AG08395 (cell line): ENCODE results near the gene RNF157.
"Not testable (repeated sequence)": the region's sequence is repeated elsewhere in the genome, so short reads cannot be mapped to it uniquely, and the experiment has no call there.

Experiments
- DNase-seq: peaks from one replicate; pipeline ENCODE4 v3.0.0; 2012; ENCODE audit warnings: mixed read lengths, low spot score

The RNF157 gene

DNA sequence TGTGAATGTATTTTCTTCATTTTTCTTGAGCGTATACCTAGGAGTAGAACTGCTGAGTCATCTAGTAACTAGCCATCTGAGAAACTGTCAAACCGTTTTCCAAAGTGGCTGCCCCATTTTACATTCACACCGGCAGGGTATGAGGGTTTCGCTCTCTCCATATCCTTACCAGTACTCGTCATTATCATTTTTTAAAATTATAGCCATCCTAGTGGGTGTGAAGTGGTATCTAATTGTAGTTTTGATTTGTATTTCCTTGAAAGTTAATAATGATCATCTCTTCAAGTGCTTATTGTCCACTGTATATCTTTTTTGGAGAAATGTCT, 6.0 kb downstream of the RNF157 start:
- no peak for DNase-seq

DNA sequence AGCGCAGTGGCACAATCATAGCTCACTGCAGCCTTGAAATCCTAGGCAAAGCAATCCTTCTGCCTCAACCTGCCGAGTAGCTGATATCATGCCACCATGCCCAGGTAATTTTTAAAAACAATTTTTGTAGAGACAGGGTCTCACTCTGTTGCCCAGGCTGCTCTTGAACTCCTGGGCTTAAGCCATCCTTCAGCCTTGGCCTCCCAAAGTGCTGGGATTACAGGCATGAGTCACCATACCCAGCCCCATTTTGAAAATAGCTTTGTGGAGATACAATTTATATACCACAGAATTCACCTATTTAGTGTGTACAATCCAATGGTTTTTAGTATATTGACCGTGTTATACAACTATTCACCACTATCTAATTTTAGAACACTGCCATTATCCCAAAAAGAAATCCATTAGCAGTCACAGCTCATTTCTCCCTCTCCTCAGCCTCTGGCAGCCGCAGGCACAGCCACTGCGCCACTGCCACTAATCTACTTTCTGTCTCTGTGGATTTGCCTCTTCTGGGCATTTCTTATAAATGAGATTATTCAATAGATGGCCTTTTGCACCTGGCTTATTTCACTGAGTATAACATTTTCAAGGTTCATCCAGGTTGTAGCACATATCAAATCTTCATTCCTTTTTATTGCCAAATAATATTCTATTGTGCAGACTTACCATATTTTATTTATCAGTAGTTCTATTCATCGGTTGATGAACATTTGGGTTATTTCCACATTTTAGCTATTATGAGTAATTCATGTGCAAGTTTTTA, 6.5 kb downstream of the RNF157 start:
- DNase-seq = no peak

DNA sequence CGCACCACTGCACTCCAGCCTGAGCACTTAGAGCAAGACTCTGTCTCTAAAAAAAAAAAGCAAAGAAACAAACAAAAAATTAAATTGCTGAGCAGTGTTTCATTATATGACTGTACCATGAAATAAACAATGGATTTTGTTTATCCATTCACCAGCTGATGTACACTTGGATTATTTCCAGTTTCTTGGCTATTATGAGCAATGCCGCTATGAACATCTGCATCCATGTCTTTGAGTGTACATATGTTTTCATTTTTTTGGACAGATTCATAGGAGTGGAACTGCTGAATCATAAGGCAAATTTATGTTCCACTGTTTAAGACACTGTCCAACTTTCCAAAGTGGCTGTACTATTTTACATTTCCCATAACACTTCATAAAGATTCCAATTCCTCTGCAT, 8.0 kb downstream of the RNF157 start:
- peak; percentile 80 for DNase-seq

DNA sequence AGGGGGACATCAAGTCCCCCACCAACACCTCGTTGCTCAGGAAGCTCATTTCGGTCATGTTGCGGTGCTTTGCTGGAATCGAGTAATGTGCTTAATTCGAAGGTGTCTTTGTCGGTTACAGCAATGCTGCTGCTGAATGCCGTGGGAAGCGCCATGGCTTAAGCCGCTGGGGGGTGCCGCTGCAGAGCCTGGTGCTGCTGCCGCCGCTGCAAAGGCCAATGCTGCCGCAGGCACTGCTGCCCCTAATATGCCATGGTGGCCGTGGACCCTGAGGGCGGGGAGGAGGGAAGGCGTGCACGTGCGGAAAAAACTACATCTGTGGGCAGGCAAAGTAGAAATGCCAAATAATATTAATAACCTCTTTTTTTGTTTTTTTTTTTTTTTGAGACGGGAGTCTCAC, 13.5 kb downstream of the RNF157 start:
- not testable (repeated sequence) for DNase-seq

DNA sequence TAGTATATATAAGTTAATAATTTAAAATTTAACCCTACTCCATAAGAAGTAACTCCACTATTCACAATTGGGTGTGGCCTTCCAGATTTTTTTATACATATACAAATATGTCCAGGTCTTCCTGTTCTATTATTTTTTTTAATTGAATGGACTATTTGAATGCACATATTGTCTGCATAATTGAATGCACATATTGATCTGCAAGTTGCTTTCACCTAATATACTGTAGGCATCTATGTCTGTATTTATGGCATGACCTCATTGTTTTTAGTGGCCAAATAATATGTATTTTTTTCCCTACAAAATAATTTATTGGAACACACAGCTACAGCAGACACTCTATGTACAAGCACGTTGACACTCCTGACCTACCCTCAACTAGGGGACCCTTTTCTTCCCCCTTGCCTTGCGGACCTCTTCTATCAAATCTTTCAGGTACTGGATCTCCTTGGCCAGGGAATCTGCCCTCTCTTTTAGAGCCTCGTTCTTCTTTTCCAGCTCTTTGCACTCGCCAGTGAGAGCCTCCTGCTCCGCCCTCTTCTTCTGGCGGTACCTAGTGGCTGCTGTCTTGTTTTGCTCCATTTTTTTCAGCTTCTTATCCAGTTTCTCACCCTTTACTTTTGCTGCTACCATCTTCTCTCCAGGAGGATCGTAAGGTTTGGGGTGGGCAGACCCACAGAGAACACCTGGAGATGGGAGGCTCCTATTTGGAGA, 14.8 kb downstream of the RNF157 start:
- not testable (repeated sequence) for DNase-seq

DNA sequence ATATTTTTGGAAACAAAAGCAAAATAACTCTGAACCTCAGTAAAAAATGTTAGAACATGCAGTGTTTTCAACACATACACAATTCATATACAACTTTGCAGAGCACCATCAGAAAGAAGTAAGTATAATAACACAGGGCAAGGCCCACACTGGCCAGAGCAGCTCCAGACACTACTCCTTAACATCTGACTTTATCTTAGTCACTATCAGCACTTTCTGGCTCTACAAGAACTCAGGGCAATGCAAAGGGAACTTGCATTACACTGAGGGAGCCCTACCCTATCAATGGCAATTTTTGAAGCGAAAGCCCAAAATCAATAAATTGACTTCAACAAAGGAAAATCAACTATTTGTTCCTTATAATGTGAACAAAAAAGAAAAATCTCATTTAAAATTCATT, 16.5 kb downstream of the RNF157 start:
- DNase-seq = no peak

DNA sequence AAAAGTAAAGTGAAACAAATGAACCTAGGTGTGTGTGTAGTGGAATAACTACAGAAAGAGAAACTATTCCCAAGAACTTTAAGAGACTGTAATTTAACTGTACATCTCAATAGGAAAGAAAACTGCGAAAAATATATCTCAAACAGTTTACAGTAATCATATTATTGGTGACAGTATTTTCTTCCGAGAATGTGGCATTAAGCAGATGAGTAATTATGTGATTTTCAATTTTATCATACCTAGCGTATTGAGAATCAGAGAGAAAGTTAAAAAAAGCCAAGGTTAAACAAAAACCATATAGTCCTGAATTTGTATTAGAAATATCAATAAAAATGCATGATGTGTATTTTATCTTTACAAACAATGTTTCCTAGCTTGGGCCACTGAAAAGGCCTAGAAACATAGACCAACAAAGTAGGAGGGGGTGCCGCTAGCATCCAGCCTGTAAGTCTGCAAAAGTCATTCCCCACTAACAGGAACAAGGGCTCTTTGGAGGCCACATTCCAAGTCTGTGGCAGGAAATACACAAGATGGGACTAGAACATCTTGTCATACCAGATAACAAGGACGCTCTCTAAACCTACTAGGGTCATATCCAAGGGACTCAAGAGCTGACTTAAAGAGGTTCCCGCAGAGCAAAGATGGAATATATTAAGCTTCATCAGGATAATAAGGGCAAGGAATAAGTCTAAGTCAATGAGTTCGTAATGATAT, 20.5 kb downstream of the RNF157 start:
- DNase-seq = no peak

DNA sequence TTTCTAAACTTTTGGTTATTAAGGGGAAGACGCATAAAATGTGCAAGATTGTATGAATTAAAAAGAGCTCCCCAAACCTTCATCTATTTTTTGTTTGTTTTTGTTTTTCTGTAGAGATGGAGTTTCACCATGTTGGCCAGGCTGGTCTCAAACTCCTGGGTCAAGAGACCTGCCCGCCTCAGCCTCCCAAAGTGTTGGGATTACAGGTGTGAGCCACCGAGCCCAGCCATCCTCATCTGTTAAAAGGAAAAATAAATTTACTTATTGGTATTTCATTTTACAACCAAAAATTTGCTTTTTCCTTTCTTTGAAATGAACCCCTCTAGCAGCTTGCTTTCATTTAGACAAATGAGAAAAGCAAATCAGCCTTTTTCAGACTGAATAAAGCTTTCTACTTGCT, 23.2 kb downstream of the RNF157 start:
- DNase-seq = no peak

DNA sequence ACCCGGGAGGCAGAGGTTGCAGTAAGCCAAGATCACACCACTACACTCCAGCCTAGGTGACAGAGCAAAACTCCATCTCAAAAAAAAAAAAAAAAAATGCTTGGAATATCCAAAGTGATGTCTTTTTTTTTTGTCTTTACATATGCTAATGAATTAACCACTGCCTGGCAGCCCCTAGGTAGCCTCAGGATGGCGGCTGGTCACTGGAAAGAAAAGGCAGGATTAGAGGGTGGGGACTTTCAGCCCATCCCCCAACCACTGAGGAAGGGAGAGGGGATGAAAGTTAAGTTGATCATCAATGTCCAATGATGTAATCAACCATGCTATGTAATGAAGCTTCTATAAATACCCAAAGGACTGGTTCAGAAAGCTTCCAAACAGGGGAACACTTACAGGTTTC, 26.8 kb downstream of the RNF157 start:
- no peak for DNase-seq

DNA sequence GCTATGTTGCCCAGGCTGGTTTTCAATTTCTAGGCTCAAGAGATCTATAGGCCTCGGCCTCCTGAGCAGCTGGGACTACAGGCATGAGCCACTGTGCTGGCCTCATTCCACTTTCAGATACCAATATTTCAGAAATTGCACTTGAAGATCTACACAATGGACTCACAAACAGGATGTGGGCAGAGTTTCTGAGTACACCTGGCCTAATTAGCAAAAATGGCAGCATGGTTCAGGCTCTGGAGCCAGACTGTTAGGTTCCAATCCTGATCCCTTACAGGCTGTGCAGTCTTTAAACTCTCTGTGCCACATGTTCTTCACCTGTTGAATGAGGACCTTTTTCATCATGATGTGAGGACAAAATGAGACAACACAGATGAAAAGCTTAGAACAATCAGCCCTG, 32.2 kb downstream of the RNF157 start:
- DNase-seq = no peak

DNA sequence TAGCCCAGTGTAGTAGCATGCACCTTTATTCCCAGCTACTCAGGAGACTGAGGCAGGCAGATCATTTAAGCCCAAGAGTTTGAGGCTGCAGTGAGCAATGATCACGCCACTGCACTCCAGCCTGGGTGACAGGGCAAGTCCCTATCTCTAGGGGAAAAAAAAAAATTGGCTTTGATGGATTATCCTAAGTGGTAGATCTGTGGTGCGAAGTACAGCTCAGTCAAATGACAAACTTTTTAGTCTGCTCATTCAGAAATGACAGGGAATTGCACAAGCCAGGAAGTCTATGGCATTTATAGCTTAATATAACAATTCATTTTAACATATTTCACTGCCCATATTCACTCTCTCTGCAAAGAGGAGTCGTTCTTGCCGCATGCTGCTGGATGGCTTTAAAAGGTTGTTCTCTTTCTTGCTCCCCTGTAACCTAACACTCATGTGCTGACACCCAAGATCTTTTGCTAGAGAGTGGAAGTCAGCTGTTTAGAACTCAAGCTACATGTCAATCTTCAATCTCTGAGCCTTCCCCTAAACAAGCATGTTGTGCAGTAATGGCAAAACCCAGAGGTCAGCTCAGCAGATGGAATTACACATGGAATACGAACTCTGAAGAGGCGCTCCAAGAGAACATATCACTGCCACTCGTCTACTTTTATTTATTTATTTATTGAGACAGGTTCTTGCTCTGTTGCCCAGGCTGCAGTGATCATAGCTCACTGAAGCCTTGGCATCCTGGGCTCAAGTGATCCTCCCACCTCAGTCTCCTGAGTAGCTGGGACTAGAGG, 32.8 kb downstream of the RNF157 start:
- no peak for DNase-seq

DNA sequence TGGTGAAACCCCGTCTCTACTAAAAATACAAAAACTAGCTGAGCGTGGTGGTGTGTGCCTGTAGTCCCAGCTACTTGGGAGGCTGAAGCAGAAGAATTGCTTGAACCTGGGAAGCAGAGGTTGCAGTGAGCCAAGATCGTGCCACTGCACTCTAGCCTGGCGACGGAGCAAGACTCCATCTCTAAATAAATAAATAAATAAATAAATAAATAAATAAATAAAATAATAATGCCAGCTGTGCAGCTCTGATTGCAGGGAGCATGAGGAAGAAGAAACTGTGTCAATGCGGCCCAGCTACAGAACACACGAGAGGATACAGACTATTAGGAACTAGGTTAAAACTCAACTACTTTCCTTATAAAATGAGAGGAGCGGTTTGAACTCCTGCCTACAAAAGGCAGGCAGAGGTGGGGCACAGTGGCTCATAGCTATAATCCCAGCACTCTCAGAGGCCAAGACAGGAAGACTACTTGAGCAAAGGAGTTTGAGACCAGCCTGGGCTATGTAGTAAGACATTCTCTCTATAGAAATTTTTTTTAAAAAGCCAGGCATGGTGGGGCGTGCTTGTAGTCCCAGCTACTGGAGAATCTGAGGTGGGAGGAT, 34.6 kb downstream of the RNF157 start:
- not testable (repeated sequence) for DNase-seq

DNA sequence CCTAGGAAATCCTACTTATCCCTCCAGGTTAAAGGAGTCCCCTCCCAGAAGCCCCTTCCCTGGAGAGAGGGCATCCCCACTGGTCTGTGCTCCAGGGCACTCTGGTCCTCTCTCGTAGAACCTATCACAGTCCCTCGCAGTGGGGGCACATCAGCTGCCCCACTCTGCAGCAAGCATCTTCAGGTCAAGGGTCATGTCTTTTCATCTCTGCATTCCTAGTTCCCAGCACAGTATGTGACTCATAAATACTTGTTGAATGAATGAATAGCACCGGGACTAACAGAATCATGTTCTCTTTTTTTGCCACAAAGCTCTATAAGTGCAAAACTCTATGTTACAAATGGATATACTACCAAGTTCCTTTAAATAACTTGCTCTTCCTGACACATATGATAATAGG, 36.0 kb downstream of the RNF157 start:
- peak; percentile 81 for DNase-seq

DNA sequence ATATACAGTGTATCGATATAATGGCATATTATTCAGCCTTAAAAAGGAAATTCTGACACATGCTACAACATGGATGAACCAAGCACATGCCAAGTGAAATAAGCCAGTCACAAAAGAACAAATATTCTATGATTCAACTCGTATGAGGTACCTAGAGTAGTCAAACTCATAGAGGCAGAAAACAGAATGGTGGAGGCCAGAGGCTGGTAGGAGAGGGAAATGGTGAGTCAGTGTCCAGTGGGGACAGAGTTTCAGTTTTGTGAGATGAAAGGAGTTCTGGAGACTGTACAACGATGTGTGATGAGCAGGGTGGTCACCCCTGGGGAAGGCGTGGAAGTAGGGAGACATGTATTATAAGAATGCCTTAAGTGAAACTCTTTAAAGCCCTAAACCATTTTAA, 39.9 kb downstream of the RNF157 start:
- no peak for DNase-seq

DNA sequence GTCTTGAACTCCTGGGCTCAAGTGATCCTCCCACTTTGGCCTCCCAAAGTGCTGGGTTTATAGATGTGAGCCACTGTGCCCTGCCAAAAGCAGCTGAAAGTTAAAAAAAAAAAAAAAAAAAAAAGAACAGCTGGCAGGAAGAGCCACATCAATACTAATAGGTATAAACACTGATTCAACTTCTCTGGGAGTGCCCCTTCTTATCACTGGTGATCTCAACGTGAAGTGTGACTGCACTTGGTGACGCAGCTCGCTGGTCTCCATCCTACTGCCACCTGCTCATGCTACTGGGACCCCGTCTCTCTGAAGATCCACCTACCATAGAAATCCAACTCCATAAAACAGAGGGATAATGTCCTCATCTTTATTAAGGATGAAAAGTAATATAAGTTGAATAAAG, 40.8 kb downstream of the RNF157 start:
- no peak for DNase-seq

DNA sequence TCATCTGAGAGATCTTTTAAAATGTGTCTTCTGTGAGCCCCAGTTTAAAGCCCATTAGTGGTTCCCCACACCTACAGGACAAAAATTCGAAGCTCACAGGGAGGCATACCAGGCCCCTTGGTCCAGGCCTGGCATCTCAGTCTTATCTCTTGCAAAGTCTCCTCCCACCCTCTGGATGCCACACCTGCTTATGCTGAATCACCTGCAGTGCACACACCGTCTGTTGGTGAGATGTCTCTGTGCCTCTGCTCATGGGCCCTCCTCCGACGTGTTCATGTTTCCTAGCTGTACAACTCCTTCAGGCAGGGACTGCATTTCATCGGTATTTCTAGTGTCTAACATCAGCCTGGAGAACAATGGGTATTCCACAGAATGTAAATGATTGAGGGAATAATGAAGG, 41.6 kb downstream of the RNF157 start:
- DNase-seq = no peak

DNA sequence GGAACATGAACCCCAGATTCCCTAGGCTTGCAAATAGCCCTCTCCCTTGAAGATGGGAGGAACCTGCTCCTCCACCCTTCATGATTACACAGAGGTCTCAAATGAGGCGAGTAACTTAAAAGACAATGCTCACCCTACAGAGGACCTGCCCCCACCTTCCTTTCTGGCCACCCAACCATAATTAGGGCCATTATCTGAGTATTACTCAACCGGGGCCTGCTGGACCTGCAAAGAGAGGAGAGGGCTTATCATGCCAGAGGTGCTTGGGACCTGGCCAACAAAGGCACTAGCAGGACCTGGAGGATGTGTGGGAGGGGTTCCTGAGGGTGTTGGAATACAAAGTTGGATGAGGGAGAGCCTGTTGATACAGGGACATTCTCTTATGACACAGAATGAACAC, 42.4 kb downstream of the RNF157 start:
- DNase-seq = no peak

DNA sequence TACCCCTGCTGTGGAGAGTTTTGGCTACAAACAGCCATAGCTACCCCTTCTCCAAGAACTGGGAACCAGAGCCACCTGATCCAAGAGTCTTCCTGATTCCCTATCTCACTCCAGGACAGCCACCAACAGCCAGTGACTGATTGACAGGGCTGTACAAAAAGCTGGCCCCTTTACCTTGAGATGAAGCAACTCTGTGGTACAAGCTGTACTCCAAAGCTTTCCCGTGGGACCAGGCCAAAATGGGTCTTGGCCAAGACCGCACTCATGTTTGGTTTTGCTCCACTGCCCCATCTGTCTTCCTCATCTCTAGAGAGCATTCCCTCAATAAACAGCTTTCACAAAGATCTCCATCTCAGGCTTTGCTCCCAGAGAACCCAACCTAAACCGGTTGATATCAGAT, 43.6 kb downstream of the RNF157 start:
- DNase-seq = peak; percentile 17

DNA sequence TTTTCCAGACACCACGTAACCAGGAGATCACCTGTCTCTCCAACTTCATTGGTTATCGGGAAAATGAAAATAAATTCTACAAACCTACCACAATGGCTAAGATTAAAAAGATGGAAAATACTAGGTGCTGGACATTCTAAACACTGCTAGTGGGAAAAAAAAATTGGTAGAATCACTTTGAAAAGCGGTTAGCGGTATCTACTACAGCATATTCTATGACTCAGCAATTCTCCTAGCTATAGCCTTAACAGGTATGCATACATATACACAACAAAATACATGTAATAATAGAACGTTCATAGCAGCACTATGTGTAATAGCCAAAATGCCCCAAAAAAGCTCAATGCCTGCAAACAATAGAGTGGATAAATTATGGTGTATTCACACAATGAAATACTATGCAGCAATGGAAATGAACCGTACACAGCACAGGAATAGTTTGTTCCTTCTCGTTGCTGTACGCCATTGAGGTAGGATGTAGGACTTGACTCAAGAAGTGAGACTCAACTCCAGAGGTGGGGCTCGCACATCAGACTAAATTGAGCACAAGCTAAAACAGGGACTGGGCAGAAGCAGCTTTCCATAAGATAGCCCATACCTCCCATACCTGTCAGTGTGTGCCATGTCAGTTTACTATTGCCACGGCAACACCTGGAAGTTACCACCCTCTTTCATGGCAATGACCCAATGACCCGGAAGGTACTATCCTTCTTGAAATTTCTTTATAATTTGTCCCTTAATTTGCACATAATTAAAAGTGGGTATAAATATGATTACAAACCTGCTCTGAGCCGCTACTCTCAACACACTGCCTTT, 44.8 kb downstream of the RNF157 start:
- DNase-seq = no peak

DNA sequence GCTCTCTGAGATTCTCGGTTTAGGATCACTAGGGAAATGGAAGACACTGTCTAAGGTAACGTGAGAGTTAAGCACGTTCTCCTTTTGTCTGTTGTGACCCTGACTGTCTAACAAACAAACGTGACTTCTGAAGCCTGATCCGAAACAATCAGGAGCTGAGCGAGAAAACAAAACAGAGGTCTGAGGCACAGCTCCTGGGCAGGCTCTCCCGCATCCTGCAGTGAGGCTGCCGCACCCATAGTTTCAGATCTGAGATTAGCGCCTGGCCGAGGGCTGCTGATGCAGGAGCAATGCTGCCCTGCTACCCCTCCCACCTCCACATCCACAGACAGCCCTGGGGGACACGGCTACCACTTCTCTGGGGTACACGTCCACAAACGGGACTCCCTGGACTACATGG, 46.7 kb downstream of the RNF157 start:
- no peak for DNase-seq

DNA sequence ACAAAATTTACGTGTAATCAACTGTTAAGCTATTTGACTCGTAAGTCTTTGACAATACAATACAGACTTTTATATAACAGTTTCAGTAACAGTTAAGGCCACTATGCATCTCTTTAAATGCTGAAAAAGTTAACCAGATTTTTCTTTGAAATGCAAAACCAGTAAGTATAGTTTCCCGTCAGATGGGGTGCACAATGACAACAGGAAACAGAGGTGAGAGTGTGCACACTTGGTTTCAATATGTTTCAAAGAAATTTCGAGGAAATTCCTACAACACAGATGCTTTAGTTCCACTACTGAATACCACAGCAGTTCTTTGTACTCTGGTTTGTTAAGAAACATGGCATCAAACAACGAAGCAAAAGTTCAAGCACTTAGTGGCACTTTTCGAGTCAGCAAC, 48.4 kb downstream of the RNF157 start:
- DNase-seq = no peak
